ENCODE data around the gene TAF13.

- TF ChIP-seq CTCF (IDR thresholded peaks at IDR 0.05) (peak in 1 of 6 experiments; percentile 36), POLR2A (IDR thresholded peaks at IDR 0.05) (peak; percentile 45 to 86 (median 77))
These were observed 14.6 kb upstream of the TAF13 start, which contains the start of gene TMEM167B for GRCh38 chr1:109090196-109091077.
